NT2/D1 (cell line): Measurements from ENCODE around the gene ZNF768.

Experiments used
- SUZ12 ChIP-seq: IDR thresholded peaks from 2 replicates; pipeline ENCODE4 v1.6.1; 2011; ENCODE audit not compliant: insufficient read length, insufficient read depth; ENCODE audit errors: extremely low read depth
- YY1 ChIP-seq: IDR thresholded peaks from 2 replicates; pipeline ENCODE4 v1.6.1; 2011; ENCODE audit not compliant: insufficient read length, insufficient read depth
- ZNF274 ChIP-seq: IDR thresholded peaks from 2 replicates; pipeline ENCODE4 v1.6.1; 2011; ENCODE audit warnings: mild to moderate bottlenecking, low read depth, low read length

- TF ChIP-seq SUZ12 (no peak), YY1 (no peak), ZNF274 (no peak)
Measured at GRCh38 chr16:30554557-30555314, 28.4 kb upstream of the ZNF768 start.
